Karpas-422 (cell line): ENCODE results near the gene ARL14. TPM values are rescaled to one million over a fixed set of nuclear protein-coding genes. Genes with fewer than 3 reads are reported as not detected.

ENCODE experiments used
- DNase-seq: peaks from one replicate; pipeline ENCODE4 v3.0.0-alpha.2; 2015
- H2AFZ ChIP-seq: fragments of 200-600 bp; sonication (generic); 2 replicates; pipeline ENCODE4 v1.6.1; 2014; ENCODE audit warnings: antibody characterized with exemption, low read length, mixed read lengths
- H3K27ac ChIP-seq: fragments of 200-600 bp; sonication (generic); 2 replicates; pipeline ENCODE4 v1.5.1; 2014; ENCODE audit warnings: mild to moderate bottlenecking, low read length, moderate library complexity
- H3K27me3 ChIP-seq: fragments of 200-600 bp; sonication (generic); 2 replicates; pipeline ENCODE4 v1.6.1; 2014; ENCODE audit warnings: low read length, mixed read lengths
- H3K36me3 ChIP-seq: fragments of 200-600 bp; sonication (generic); 2 replicates; pipeline ENCODE4 v1.6.1; 2014; ENCODE audit warnings: low read length, mixed read lengths; ENCODE audit not compliant: insufficient read depth
- H3K4me1 ChIP-seq: fragments of 200-600 bp; sonication (generic); 2 replicates; pipeline ENCODE4 v1.6.1; 2014; ENCODE audit warnings: mild to moderate bottlenecking, low read length, mixed read lengths
- H3K4me2 ChIP-seq: fragments of 200-600 bp; sonication (generic); 2 replicates; pipeline ENCODE4 v1.6.1; 2014; ENCODE audit warnings: low read length, low read depth, mild to moderate bottlenecking; ENCODE audit not compliant: poor library complexity, severe bottlenecking
- H3K4me3 ChIP-seq: fragments of 200-600 bp; sonication (generic); 2 replicates; pipeline ENCODE4 v1.5.1; 2014; ENCODE audit warnings: mild to moderate bottlenecking, antibody characterized with exemption, low read length, mixed read lengths
- H3K79me2 ChIP-seq: fragments of 200-600 bp; sonication (generic); 2 replicates; pipeline ENCODE4 v1.6.1; 2014; ENCODE audit warnings: mild to moderate bottlenecking, low read length, mixed read lengths
- H3K9ac ChIP-seq: fragments of 200-600 bp; sonication (generic); 2 replicates; pipeline ENCODE4 v1.6.0; 2014; ENCODE audit warnings: low read length
- H3K9me2 ChIP-seq: fragments of 200-600 bp; sonication (generic), shearing (Covaris generic); replicated peaks from 2 replicates; pipeline ENCODE4 v1.6.0; 2014; ENCODE audit warnings: mild to moderate bottlenecking, low read length, moderate library complexity; ENCODE audit not compliant: insufficient read depth
- H3K9me3 ChIP-seq: fragments of 300-700, 200-600 bp; sonication (generic); 2 replicates; pipeline ENCODE4 v1.6.1; 2014; ENCODE audit warnings: low read length, mixed read lengths
- H4K20me1 ChIP-seq: fragments of 200-600 bp; sonication (generic); 2 replicates; pipeline ENCODE4 v1.6.1; 2014; ENCODE audit warnings: mild to moderate bottlenecking, antibody characterized with exemption, low read length, low read depth; ENCODE audit not compliant: insufficient read depth
- total RNA-seq: library from RNA; depleted of rRNA; stranded (reverse); fragments of >200 nt; shearing (Covaris generic); gene quantifications from 2 replicates; pipeline ENCODE4 v1.2.3, GENCODE V29; 2014; ENCODE audit warnings: low replicate concordance

ARL14 gene
- total RNA-seq, 1 experiment from 2014 or later = not detected

DNA sequence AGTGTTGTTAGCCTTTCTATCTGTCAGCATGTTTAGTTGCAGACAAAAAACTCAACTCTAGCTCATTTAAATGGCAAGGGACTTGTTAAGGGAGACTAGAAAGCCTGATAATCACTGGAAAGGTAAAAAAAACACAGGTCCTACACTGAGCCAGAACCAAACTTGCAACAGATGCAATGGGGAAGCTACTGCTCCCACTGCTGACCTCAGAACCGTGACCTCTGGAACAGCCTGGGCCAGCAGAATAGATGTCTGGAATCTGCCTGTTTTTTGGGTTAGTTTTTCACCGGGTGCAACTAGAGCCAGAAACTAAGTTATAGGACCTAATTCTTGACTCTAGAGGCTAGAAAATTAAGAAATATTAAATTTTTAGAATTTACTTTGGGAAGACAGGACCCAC is 32.5 kb upstream of the ARL14 start:
- Histone ChIP-seq H2AFZ (no peak overlapping the region), H3K4me1 (no peaks in the 10 kb centered on the region), H3K9me3 (no peaks in the 10 kb centered on the region), H3K79me2 (no peaks in the 10 kb centered on the region), H3K27me3 (no peaks in the 10 kb centered on the region), H3K4me2 (no peak overlapping the region), H3K36me3 (no peaks in the 10 kb centered on the region), H3K4me3 (no peak overlapping the region), H3K27ac (no peak overlapping the region), H3K9ac (no peak overlapping the region), H3K9me2 (no peaks in the 10 kb centered on the region), H4K20me1 (no peaks in the 10 kb centered on the region)
- no peak for DNase-seq

DNA sequence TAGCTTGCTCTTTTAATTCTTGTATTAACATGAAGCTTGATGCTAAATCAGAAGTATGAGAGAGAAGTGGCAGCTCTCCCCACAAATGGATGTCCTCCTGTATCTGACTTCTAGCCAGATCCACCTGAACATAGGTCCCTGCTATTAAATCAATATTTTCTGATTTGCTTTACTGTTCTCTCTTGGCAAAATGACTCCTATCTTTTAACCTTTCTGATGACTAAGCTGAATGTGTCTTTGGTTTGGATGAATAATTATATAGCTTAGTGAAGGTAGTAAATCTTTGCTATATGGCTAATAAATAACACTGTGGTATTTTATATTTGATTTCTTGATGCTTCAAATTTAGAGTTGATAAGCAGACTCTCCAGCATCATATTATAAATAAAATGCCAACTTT is 28.3 kb upstream of the ARL14 start:
- no peaks in the 10 kb centered on the region for H3K36me3 ChIP-seq
- no peak overlapping the region for H3K27ac ChIP-seq
- no peak overlapping the region for H3K9ac ChIP-seq
- no peaks in the 10 kb centered on the region for H3K9me2 ChIP-seq
- no peaks in the 10 kb centered on the region for H3K79me2 ChIP-seq
- no peaks in the 10 kb centered on the region for H3K4me1 ChIP-seq
- no peak overlapping the region for H3K4me3 ChIP-seq
- no peak overlapping the region for H3K4me2 ChIP-seq
- no peaks in the 10 kb centered on the region for H3K27me3 ChIP-seq
- H2AFZ ChIP-seq = no peak overlapping the region
- H4K20me1 ChIP-seq = no peaks in the 10 kb centered on the region
- no peak for DNase-seq
- H3K9me3 ChIP-seq = no peaks in the 10 kb centered on the region

DNA sequence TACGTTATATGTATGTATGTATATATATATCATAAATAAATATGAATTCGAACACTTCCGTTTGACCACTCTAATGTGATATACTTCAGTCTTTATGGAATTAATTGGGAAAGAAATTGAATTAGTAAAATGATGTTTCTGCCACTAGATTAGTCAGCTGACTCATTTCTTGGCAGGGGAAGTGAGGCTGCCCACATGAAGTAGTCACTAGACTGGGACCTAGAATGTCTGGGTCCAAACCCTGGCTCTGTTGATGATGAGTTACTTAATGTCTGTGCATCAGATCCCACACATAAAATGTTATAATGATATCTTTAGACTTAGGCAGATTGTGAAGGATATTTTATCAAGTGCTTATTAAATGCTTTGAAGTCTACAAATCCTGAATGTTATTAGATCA is 27.4 kb upstream of the ARL14 start:
- Histone ChIP-seq H3K27me3 (no peaks in the 10 kb centered on the region), H3K79me2 (no peaks in the 10 kb centered on the region), H2AFZ (no peak overlapping the region), H3K9ac (no peak overlapping the region), H3K9me3 (no peaks in the 10 kb centered on the region), H4K20me1 (no peaks in the 10 kb centered on the region), H3K4me3 (no peak overlapping the region), H3K4me1 (no peaks in the 10 kb centered on the region), H3K36me3 (no peaks in the 10 kb centered on the region), H3K4me2 (no peak overlapping the region), H3K27ac (no peak overlapping the region), H3K9me2 (no peaks in the 10 kb centered on the region)
- DNase-seq = no peak

- Histone ChIP-seq H3K79me2 (no peaks in the 10 kb centered on the region), H3K4me1 (no peaks in the 10 kb centered on the region), H4K20me1 (no peaks in the 10 kb centered on the region), H3K27ac (no peak overlapping the region), H3K9me3 (no peaks in the 10 kb centered on the region), H3K9ac (no peak overlapping the region), H3K4me2 (no peak overlapping the region), H3K9me2 (no peaks in the 10 kb centered on the region), H3K27me3 (no peaks in the 10 kb centered on the region), H3K4me3 (no peak overlapping the region), H3K36me3 (no peaks in the 10 kb centered on the region), H2AFZ (no peak overlapping the region)
- no peak for DNase-seq
These were observed 23.4 kb upstream of the ARL14 start for GRCh38 chr3:160653512-160653911.

- H3K9ac ChIP-seq = no peak overlapping the region
- no peaks in the 10 kb centered on the region for H3K9me3 ChIP-seq
- no peak overlapping the region for H3K4me2 ChIP-seq
- H3K36me3 ChIP-seq = no peaks in the 10 kb centered on the region
- peaks cover 17% of the 10 kb centered on the region for H3K4me1 ChIP-seq
- no peaks in the 10 kb centered on the region for H3K79me2 ChIP-seq
- no peak overlapping the region for H2AFZ ChIP-seq
- no peaks in the 10 kb centered on the region for H3K9me2 ChIP-seq
- no peak overlapping the region for H3K27ac ChIP-seq
- no peak overlapping the region for H3K4me3 ChIP-seq
- no peaks in the 10 kb centered on the region for H4K20me1 ChIP-seq
- no peak for DNase-seq
- H3K27me3 ChIP-seq = no peaks in the 10 kb centered on the region
These were observed 16.1 kb upstream of the ARL14 start for GRCh38 chr3:160660902-160661301.

- Histone ChIP-seq H3K27me3 (no peaks in the 10 kb centered on the region), H3K4me2 (no peak overlapping the region), H4K20me1 (no peaks in the 10 kb centered on the region), H3K4me1 (peaks cover 22% of the 10 kb centered on the region), H3K4me3 (no peak overlapping the region), H3K27ac (no peak overlapping the region), H3K79me2 (no peaks in the 10 kb centered on the region), H3K9me3 (no peaks in the 10 kb centered on the region), H2AFZ (no peak overlapping the region), H3K9ac (no peak overlapping the region), H3K36me3 (no peaks in the 10 kb centered on the region), H3K9me2 (no peaks in the 10 kb centered on the region)
- DNase-seq = peak; percentile 14
These were observed 15.3 kb upstream of the ARL14 start for GRCh38 chr3:160661660-160662059.

DNA sequence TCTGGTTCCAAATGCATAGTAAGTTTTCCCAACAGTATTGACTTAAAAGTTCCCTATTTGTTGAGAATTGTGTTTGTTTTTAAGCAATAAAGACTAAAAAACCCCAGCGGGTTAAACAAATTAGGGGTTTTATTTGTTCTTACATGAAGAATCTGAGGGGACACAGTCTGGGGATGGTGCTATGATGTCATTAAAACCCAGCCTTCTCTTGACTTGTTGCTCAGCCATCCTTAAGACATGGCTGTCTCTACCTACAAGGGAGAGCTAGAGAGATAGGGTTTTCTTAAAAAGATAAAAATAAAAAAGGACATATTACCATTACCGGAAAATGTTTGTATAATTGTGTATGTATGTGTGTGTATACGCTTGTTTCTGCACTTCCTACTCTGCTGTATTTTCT is 11.7 kb upstream of the ARL14 start:
- H3K4me2 ChIP-seq = peak overlapping the region; percentile 57

DNA sequence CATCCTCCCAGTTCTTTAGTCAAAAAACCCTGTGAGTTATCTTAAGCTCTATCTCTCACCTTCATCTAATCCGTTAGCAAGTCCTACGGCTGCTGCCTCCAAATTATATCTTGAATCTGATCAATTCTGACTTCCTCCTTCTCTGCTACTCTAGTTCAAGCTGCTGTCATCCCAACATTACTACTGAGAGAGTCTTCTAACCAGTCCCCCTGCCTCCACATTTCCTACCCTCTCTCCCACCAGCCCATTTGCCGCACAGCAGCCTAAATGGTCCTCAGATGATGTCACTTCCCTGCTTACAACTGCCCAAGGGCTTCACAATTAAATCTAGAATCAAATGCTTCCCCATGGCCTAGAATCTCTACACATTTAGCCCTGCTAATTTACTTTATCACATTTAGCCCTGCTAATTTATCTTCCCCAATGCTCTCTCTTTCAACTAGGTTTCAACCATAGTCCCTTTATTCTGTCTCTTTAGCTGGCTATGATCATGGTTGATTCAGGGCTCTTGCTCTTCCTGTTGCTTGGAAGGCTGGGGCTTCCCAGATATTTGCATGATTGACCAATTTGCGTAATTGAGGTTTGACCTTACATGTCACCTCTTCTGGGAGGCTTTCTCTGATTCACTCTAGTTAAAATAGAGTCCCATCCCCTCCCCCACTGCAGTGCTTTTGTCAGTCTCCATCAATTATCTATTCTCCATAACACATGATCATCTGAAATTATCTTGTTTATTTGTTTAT is 11.0 kb upstream of the ARL14 start:
- H3K36me3 ChIP-seq = no peaks in the 10 kb centered on the region
- H3K4me1 ChIP-seq = peaks cover 22% of the 10 kb centered on the region
- no peak overlapping the region for H3K4me3 ChIP-seq
- H3K4me2 ChIP-seq = no peak overlapping the region
- no peaks in the 10 kb centered on the region for H3K27me3 ChIP-seq
- H4K20me1 ChIP-seq = no peaks in the 10 kb centered on the region
- no peaks in the 10 kb centered on the region for H3K79me2 ChIP-seq
- H3K9me3 ChIP-seq = no peaks in the 10 kb centered on the region
- no peak overlapping the region for H3K9ac ChIP-seq
- DNase-seq = no peak
- peak overlapping the region; percentile 18; the same call in 1 of the 2 replicates for H2AFZ ChIP-seq
- no peak overlapping the region for H3K27ac ChIP-seq
- no peaks in the 10 kb centered on the region for H3K9me2 ChIP-seq

More for the DNA sequence above, 11.7 kb upstream of the ARL14 start:
- no peak for DNase-seq
- H3K9me3 ChIP-seq = no peaks in the 10 kb centered on the region
- H3K27me3 ChIP-seq = no peaks in the 10 kb centered on the region
- H3K27ac ChIP-seq = no peak overlapping the region
- H3K9me2 ChIP-seq = no peaks in the 10 kb centered on the region
- no peaks in the 10 kb centered on the region for H3K36me3 ChIP-seq
- H3K79me2 ChIP-seq = no peaks in the 10 kb centered on the region
- peak overlapping the region; percentile 23; the same call in 1 of the 2 replicates for H2AFZ ChIP-seq
- H4K20me1 ChIP-seq = no peaks in the 10 kb centered on the region
- peak overlapping the region; percentile 50; the same call in 1 of the 2 replicates for H3K4me3 ChIP-seq
- H3K4me1 ChIP-seq = peaks cover 22% of the 10 kb centered on the region
- H3K9ac ChIP-seq = 0 out of 2 replicates have a peak overlapping the region, but pooled peaks have one; percentile 30
